GM19395 (cell line): ENCODE measurements around the gene EXOC3.
"Not testable (repeated sequence)": the region's sequence is repeated elsewhere in the genome, so short reads cannot be mapped to it uniquely, and the experiment has no call there.

Experiments used
- ATAC-seq: cut with Tn5 transposase; IDR thresholded peaks from one replicate; pipeline ENCODE4 v1.9.1; 2021; ENCODE audit warnings: mild to moderate bottlenecking, moderate library complexity; ENCODE audit not compliant: unreplicated experiment

The EXOC3 gene

DNA sequence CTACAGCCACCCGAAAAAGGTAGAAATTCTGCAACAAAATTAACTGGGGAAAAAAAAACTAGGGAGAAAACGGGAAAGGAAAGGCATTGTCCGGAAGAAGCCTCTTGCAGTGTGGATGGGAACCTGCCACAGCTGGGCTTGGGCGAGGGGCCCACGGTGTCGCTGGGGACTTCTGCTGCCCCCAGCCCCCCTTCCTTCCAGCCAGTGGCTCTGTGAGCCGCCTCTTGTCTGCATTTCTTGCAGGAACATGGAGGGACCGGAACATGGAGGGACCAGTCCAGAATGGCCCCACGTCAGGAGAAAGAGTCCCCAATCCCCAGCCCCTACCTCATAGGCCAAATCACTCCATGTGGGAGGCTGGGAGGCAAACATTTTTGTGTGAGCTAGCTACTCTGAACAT is 36.9 kb upstream of the EXOC3 start:
- ATAC-seq, result no peak

DNA sequence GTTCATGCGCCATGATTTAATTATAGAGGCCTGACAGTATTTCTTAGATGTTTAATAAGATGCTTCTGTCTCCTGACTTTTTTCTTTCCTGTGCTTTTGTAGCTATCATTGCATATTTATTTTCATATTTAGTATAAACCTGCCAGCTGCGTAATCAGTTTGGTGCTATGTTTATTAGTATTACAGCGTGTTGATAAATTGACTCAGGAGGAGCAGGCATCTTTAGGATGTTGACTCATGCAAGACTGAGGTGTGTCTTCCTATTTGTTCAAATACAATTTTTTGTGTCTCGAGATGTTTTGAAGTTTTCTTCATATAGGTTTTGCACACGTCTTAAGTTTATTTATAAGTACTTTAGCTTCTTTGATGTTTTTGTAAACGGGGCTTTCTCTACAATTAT is 35.9 kb upstream of the EXOC3 start:
- ATAC-seq, result no peak

DNA sequence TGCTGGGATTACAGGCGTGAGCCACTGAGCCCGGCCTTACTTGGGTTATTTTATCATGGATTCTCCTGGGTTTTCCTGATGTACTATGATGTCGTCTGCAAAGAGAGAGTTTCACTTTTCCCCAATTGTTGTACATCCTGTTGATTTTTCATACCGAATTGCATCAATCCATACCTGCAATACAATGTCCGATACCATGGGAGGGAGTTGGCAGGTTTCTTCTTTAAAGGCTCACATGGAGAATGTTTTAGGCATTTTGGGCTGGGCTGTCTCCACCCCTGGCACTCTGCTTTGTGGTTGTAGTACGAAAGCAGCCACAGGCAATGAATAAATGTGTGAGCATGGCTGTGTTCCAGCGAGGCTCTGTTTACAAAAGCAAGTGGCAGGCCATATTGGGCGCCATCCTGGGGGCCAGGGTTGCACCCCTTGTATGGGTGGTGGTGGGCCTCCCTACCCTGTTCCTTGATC is 35.1 kb upstream of the EXOC3 start:
- ATAC-seq, result no peak

DNA sequence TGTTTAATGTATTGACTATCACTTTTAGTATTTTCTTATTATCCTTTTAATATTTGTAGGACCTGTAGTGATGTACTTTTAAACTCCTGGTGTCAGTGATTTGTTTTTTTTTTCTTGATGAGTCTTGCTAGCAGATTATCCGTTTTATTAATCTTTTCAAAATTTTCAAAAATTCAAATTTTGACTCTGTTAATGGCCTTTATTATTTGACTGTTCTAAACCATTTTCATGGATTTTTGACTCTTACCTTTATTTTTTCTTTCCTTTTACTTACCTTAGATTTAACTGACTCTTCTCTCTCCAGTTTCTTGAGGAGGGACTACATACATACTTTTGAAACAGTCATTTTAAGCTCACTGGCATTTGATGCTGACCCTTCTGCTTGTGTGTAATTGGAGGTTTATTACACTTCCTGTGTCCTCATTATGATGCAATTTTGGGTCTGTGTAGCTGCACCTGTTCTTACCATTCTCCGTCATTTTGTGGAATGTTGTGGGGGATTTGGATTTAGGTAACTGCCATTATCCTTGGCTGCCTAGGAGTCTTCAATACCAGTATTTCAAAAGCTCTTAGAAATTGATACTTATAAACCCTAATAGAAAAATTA is 32.0 kb upstream of the EXOC3 start:
- ATAC-seq, result no peak

DNA sequence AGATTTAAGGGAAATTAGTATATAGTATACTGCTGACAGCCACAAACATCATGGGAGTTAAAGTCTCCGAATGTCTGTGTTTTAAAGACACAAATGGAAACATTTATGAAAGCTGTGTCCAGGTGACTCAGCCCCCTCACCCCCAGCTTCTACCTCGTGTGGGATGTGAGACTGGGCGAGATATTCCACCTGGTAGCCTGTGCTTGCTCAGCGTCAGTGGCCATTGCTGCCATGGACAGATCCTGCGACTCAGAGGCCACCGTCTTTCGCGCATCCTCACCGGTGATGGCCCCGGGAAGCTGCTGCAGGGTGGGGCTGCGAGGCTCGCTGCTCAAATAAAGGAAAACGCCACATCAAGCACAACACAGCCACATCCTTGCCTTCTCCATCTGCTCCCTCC is 31.2 kb upstream of the EXOC3 start:
- no peak for ATAC-seq

DNA sequence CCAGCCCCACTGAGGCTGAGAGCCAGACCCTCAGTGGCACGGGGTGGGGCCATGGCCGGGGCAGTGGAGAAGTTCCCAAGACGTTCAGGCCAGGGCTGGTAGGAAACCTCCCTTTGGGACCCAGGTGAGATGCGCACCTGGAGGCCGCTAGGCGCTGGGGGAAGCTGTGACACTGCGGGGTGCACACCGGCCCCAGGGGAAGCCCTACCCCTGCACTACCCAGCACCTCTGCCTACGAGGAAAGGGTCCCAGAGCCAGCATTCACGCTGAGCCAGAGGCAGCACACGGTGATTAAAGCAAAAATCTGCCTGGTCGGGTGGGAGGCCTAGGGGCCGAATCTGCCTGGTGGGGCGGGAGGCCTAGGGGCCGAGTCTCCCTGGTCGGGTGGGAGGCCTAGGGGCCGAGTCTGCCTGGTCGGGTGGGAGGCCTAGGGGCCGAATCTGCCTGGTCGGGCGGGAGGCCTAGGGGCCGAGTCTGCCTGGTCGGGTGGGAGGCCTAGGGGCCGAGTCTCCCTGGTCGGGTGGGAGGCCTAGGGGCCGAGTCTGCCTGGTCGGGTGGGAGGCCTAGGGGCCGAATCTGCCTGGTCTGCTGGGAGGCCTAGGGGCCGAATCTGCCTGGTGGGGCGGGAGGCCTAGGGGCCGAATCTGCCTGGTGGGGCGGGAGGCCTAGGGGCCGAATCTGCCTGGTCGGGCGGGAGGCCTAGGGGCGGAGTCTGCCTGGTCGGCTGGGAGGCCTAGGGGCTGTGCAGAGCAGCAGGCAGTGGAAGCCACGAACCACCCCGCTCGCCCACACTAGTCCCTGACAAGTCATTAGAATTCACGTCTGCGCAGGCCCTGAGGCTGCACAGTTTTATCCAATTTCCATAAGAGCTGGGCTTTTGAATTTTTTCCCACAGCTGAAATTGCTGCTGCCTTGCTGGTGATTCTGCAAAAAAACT is 27.7 kb upstream of the EXOC3 start:
- ATAC-seq, result not testable (repeated sequence)

DNA sequence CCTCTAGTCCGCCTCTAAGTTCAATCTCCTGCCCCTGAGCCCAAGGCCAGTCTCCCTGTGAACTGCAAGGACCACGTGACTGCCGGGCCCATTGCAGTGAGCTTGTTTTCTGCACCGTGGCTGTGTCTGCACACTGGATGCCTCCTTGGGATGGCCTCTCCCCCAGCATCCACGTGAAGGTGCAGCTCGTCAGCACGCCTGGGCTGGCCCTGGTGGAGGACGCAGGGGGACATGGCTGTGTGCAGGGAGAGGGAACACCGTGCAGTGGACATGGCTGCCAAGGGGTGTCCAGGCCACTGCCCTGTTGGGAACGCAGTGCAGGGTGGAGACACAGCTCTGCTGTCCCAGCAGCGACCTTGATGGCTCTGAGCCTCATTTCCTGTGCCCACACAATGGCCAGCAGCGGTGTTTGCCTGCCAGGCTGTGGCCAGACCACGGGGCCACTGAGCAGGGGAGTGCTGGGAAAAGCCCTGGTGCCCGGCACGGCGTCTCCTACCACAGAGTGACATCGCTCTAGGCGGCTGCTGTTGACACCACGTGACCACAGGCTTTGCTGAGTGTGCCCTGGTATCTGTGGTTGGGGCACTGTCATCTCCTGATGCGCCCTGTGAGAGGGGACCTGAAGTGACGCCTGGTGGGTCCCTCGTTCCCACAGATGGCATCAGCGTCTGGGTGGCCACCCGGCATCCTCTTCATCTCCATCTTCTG is 26.9 kb upstream of the EXOC3 start:
- no peak for ATAC-seq

DNA sequence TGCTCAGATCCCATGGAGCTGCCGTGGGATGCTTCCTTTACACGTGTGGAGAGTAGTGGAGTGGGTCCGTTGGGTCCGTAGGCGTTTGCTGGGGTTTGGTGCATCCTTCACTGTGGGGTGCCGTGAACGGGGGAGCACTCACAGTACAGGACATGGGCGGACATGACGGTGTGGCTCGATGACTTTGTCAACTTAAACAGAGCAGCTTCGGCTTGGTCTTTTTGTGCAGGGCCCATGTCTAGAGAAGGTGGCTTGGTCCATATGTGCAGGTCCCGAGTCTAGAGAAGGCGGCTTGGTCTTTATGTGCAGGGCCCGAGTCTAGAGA is 26.4 kb upstream of the EXOC3 start:
- no peak for ATAC-seq

DNA sequence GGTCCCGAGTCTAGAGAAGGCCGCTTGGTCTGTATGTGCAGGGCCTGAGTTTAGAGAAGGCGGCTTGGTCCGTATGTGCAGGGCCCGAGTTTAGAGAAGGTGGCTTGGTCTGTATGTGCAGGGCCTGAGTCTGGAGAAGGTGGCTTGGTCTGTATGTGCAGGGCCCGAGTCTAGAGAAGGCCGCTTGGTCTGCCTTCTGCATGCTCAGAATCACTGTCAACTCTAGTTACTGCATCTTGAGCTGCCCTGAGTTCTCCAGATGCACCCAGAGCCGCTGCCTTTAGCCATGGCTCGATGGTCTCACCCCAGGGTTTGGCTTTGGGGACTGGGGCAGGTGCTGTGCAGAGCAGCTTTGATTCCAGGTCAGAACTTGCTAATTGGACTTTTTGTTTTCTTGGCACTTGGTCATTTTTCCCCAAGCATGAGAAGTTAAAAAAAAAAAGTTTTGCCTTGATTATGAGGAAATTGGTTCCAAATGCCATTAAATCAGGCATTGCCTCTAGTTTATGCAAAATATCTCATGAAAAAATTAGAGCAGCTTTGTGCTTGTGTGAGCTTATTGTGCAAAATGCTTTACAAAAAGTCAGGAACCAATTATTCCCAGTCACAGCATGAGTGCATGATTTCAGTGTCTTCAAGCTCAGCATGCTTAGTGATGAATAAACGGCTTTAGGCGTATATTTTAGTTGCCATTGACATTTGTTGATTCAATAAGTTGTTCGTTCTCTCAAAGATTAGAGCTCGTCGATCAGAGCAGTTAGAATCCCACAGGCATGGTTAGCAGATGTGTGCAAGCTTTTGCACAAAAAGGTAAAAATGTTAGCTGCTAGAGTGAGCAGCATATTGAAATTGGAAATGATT is 25.4 kb upstream of the EXOC3 start:
- ATAC-seq, result no peak

DNA sequence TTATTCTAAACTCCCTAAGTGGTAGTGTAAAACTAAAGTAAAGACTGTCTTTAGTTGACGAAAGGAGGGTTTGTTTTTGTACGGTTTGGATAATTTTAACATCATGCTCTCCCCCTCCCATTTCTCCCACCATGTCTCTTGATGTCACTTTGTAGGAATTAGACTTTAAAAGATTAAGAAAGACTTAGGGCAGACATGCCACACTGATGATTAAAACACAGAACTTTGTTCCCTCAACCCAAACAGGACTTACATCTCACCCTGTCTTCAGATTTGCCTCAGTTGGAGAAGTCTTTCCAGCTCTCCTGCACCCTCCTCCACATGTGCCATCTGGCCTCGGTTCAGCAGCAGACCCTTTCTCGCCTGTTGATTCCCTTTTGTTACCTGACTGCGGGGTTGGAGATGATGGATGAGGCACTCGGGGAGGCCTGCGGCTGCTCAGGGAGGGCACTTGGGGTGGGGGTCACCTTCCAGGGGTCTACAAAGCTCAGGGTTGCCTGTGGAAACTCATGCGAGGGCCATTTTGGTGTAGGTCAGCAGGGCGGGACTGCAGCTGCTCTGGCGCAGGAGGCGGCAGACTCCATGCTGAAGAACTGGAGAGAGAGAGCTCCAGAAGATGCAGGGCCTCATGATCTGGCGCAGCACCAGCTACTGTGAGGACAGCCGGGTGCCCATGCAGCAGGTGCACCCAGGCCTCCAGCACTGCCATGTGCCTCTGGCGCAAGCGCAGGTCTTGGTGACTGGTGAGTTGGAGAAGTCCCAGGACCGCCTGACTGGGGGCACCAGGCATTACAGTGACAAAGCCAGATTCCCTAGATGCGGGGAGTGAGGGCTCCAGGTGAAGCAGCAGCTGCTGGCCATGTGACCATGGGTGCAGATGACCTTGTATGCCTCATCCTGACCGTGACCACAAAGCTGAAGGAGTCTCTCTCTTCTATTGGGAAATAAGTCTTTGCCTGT is 24.5 kb upstream of the EXOC3 start:
- ATAC-seq, result no peak

DNA sequence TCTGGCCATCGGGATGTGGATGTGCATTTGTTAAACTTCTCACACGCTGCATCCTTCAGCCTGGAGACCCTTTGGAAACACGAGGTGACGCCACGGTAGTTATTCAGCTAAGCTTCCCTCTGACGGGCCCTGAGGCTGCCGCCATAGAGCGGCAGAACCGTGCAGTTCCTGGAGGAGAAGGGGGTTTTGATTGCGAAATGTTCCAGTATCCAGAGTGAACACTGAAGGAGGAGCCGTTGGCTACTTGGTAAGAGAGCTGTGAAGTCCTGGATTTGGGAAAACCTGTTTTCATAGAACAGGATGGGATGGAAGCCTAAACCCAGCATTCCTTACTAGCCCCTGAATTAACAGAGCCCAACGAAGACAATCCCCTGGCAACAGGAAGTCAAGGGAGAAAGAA is 23.0 kb upstream of the EXOC3 start:
- ATAC-seq, result no peak

DNA sequence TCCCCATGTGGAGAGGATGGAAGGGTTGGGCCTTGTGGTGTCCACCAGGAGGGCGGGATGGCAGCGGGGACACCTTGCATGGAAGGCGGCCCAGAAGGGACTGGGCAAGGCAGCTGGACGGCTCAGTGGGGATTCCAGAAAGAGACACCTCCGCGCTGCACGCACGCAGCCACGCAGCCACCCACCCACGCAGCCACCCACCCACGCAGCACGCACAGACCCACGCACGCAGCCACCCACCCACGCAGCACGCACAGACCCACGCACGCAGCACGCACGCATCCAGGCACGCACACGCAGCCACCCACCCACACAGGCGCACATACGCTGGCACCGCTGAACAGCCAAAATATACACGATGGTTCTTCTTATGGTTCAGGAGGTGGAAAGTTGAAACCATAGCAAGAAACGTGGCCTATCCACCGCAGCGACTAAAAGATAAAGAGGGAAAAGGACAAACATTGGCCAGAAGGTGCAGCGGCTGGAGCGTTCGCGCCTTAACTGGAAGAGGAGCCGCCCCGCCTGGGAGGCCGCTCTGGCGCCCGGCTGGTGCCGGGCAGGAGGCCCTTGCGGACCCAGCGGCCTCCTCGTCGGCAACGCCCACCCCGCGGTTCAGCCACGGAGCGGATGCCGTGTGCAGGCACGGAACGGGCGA is 22.2 kb upstream of the EXOC3 start:
- no peak for ATAC-seq

DNA sequence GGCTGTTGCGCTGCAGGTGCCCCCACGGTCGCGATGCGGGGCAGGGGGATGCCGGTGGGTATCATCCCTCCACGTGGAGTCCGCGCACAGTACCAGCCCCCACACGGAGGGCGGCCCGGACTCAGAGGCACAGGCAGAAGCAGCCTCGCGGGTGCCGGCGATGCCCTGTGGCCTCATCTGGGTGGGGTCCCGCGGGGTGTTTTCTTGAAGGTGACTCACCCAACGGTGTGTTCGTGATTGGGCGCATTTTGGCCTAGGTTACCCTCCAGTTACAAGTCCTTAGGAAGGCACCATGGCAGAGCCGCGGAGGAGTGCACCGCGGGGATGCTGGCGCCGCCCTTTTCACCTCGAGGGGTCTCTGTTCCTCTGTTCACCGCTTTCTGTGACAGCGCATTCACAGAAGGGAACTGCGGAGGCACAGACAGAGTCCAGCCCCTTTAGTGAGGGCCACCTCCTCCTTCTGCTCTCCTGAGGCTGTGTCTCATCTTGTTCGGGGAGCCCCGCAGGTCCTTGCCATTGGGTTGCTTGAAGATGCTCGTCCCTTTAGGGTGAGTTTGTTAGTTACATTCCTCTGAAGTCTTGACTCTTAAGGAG is 21.6 kb upstream of the EXOC3 start:
- no peak for ATAC-seq

DNA sequence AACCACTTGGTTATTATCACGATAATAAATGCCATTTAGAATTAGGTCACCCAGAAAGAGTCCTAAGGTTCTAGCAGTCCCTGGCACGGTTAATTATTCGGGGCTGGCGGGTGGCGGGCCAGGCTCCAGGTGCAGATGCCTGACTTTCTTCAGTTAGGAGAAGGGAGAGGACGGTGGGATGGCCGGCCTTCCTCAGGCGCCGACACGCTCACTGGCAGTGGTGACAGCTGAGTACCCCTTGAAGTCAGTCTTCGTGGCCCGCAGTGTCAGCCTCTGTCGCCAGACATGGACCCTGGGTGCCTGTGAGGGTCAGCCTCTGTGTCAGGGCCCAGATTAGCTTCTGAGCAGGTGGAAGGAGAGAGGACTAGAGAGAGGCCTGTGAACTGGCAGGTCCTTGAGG is 21.1 kb upstream of the EXOC3 start:
- ATAC-seq, result no peak

DNA sequence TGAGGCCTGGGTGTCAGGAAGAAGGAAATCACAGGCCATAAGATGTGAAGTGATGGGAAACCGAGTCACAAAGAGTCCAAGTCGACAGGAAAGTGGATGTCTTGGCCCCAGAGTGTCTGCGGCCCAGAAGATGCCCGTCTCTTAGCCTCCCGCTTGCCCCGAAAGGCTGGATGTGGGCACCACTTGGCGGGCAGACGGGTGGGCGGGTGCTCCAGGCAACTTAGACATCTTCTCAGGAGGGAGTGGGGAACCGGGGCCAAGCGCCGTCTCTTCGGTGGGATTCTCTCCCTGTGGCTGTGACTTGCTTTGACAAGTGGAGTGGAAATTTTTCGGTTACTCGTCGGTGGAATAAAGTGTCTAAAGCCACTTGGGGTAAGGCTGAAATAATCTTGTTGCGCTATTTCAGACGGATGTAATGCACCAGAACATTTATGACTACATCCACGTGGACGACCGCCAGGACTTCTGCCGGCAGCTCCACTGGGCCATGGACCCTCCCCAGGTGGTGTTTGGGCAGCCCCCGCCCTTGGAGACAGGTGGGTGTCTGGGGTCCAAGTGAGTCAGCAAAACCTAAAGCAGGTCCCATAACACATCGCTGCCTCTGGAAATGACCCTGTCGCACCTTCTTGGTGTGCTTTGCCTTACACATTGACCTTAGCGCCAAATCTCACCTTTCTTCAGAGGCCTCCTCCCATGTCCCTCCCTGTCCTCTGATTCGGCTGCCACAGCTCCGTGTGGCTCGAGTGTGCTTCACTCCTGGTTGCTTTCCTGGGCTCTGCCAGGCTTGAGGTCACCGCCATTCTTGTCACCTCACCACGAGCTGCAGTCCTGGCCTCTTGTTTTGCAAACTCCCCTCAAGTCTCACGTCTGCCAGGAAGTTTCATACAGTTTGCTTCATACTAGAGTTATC is 20.4 kb upstream of the EXOC3 start:
- no peak for ATAC-seq

DNA sequence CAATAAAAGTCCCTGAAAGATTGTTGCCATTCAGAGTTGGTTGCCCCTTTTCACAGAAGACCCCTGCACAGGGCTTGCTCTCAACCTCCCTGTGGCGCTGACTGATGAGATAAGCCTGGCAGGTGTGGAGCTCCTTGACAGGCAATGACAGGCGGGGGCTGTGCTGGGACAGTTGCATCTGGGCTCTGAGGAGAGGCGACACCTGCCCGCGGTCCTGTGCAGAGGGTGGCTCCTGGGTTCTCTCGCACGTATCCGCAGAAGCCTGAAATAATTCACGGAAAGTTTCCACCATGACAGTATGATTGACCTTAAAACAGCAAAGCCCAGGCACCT is 19.8 kb upstream of the EXOC3 start:
- ATAC-seq, result no peak

DNA sequence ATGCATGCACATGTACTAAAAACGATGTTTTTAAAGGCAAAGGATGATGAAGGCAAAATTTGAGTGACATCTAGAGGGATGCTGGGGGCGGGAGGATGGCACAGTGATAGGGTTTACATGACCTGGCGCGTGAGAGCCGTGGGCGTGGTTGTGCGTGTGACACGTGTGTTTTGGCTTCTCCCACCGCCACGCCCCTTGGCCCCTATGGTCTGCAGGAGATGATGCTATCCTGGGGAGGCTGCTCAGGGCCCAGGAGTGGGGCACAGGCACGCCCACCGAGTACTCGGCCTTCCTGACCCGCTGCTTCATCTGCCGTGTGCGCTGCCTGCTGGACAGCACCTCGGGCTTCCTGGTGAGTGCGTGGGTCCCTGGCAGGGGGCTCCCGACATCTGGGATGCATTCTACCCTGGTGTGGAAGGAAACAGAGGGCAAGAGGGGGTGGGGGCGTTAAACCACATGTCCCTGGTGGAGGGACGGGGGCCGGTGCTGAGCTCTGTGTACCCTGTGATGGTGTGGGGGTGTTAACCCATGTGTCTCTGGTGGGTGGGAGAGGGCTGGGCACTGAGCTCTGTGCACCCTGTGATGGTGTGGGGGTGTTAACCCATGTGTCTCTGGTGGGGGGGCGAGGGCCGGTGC is 19.2 kb upstream of the EXOC3 start:
- no peak for ATAC-seq
